HepG2 (cell line): Measurements from ENCODE around the gene MTCL1. TPM values are rescaled to one million over a fixed set of nuclear protein-coding genes. Genes with fewer than 3 reads are reported as not detected.

Experiments
- ATAC-seq: fragments of 200-7000 bp; cut with Tn5 transposase; 3 replicates; pipeline ENCODE4 v1.9.1; 2020; ENCODE audit warnings: mild to moderate bottlenecking, moderate library complexity
- BruUV-seq: library from RNA; stranded (reverse); fragments of 400-500 nt; replicated peaks from 2 replicates; lab custom pipeline; 2021; lab: Mats Ljungman, UMichigan
- CTCF ChIA-PET: fragments of 300-600 bp; formaldehyde crosslinking; extraction: SDS; loops from one replicate; lab custom pipeline; 2021; ENCODE audit warnings: low total read pairs, inconsistent platforms, low intra/inter-chr PET ratio; lab: Yijun Ruan, JAX
- POLR2A ChIA-PET: fragments of 350-600 bp; sonication (Branson Sonifier 250); formaldehyde crosslinking; loops from one replicate; lab custom pipeline; 2020; ENCODE audit warnings: antibody characterized with exemption, inconsistent platforms; lab: Yijun Ruan, JAX
- DNase-seq: peaks from one replicate; pipeline ENCODE4 v3.0.0-alpha.2; 2015; ENCODE audit warnings: low spot score
- FAIRE-seq: peaks from 3 replicates; lab custom pipeline; 2011; peaks lifted over from hg19 to GRCh38; lab: Jason Lieb, UNC
- H2AFZ ChIP-seq: one replicate; pipeline ENCODE4 v1.6.1; 2011; ENCODE audit warnings: low read length, inconsistent platforms
- H3K27ac ChIP-seq: fragments of 300-600 bp; 3 replicates; pipeline ENCODE4 v1.8.0; 2011; ENCODE audit warnings: mixed run types, mild to moderate bottlenecking, mixed read lengths, low read length, inconsistent platforms; ENCODE audit not compliant: insufficient read depth; ENCODE audit errors: extremely low read length
- H3K27me3 ChIP-seq, 2 experiments: fragments of 200-600 bp in 1 of 2; 2 replicates in 1 of 2; 3 replicates in 1 of 2; pipeline versions ENCODE4 v1.6.0 to v1.8.0; 2011; ENCODE audit warnings: low read length in 2 of 2, mild to moderate bottlenecking in 2 of 2, moderate library complexity in 2 of 2, inconsistent platforms in 1 of 2; ENCODE audit not compliant: insufficient read depth in 2 of 2, control insufficient read depth in 1 of 2
- H3K36me3 ChIP-seq, 2 experiments: fragments of 200-600 bp in 1 of 2; replicated peaks in 1 of 2; 2 replicates in 1 of 2; 3 replicates in 1 of 2; pipeline versions ENCODE4 v1.5.1 to v1.8.0; 2011; ENCODE audit warnings: low read length in 2 of 2, inconsistent platforms in 1 of 2; ENCODE audit not compliant: insufficient read depth in 2 of 2, control insufficient read depth in 1 of 2
- H3K4me1 ChIP-seq: 2 replicates; pipeline ENCODE4 v1.5.1; 2012; ENCODE audit warnings: low read length, inconsistent platforms; ENCODE audit not compliant: insufficient read depth
- H3K4me2 ChIP-seq: 2 replicates; pipeline ENCODE4 v1.6.0; 2011; ENCODE audit warnings: low read depth, low read length, inconsistent platforms
- H3K4me3 ChIP-seq, 3 experiments: fragments of 200-600 bp in 1 of 3; sonication (generic), shearing (Covaris generic) in 1 of 3; replicated peaks in 1 of 3; 2 replicates each; pipeline ENCODE4 v1.5.1; 2011 to 2016; ENCODE audit warnings: low read length in 3 of 3, inconsistent platforms in 2 of 3, low read depth in 2 of 3, mild to moderate bottlenecking in 2 of 3, control low read depth in 1 of 3, mixed read lengths in 1 of 3; ENCODE audit not compliant: insufficient read depth in 1 of 3
- H3K79me2 ChIP-seq: one replicate; pipeline ENCODE4 v1.6.1; 2011; ENCODE audit warnings: low read length, inconsistent platforms; ENCODE audit not compliant: insufficient read depth
- H3K9ac ChIP-seq: 2 replicates; pipeline ENCODE4 v1.6.0; 2011; ENCODE audit warnings: mild to moderate bottlenecking, low read depth, low read length, inconsistent platforms; ENCODE audit not compliant: insufficient read depth
- H3K9me3 ChIP-seq: 2 replicates; pipeline ENCODE4 v1.5.1; 2012; ENCODE audit warnings: mild to moderate bottlenecking, low read length
- H4K20me1 ChIP-seq: 2 replicates; pipeline ENCODE4 v1.6.0; 2011; ENCODE audit warnings: inconsistent platforms, mild to moderate bottlenecking, low read length, moderate library complexity; ENCODE audit not compliant: insufficient read depth
- BHLHE40 ChIP-seq: IDR thresholded peaks from 2 replicates; pipeline ENCODE4 v1.6.1; 2011; ENCODE audit warnings: low read length, improper control_type of control experiment
- EP300 ChIP-seq, 3 experiments: sonication (generic) in 1 of 3; formaldehyde crosslinking in 1 of 3; IDR thresholded peaks; 2 replicates each; pipeline versions ENCODE4 v1.5.1 to v1.6.1; 2011 to 2020; ENCODE audit warnings: low read depth in 2 of 3, low read length in 2 of 3, borderline replicate concordance in 1 of 3, improper control_type of control experiment in 1 of 3, mild to moderate bottlenecking in 1 of 3, missing genetic modification reagents in 1 of 3, moderate library complexity in 1 of 3
- GABPB1 ChIP-seq: IDR thresholded peaks from 2 replicates; pipeline ENCODE4 v1.6.1; 2016; ENCODE audit warnings: mild to moderate bottlenecking, missing genetic modification reagents, moderate library complexity, missing compliant biosample characterization
- GZF1 ChIP-seq: sonication (generic); formaldehyde crosslinking; IDR thresholded peaks from 2 replicates; pipeline ENCODE4 v1.5.1; 2020; ENCODE audit warnings: mild to moderate bottlenecking, missing genetic modification reagents
- HDAC1 ChIP-seq: sonication (generic); formaldehyde crosslinking; IDR thresholded peaks from 2 replicates; pipeline ENCODE4 v1.5.1; 2020; ENCODE audit warnings: mild to moderate bottlenecking, missing genetic modification reagents
- KAT7 ChIP-seq: IDR thresholded peaks from 2 replicates; pipeline ENCODE4 v1.6.1; 2018; ENCODE audit warnings: borderline replicate concordance, missing compliant biosample characterization
- KLF6 ChIP-seq: IDR thresholded peaks from 2 replicates; pipeline ENCODE4 v1.8.0; 2016; ENCODE audit warnings: missing biosample characterization, missing genetic modification reagents
- RFX3 ChIP-seq: IDR thresholded peaks from 2 replicates; pipeline ENCODE4 v1.6.1; 2016; ENCODE audit warnings: missing biosample characterization, missing genetic modification reagents
- SNAI1 ChIP-seq: sonication (generic); formaldehyde crosslinking; IDR thresholded peaks from 2 replicates; pipeline ENCODE4 v1.5.0; 2020; ENCODE audit warnings: mild to moderate bottlenecking, missing genetic modification reagents, borderline replicate concordance
- SRF ChIP-seq: IDR thresholded peaks from 2 replicates; pipeline ENCODE4 v1.6.1; 2011; ENCODE audit warnings: mild to moderate bottlenecking, low read depth, low read length, moderate library complexity
- TAF1 ChIP-seq: sonication (generic); formaldehyde crosslinking; IDR thresholded peaks from 2 replicates; pipeline ENCODE4 v1.4.0; 2020; ENCODE audit warnings: missing genetic modification reagents
- ZC3H4 ChIP-seq: sonication (generic); formaldehyde crosslinking; IDR thresholded peaks from 2 replicates; pipeline ENCODE4 v1.4.0; 2020; ENCODE audit warnings: missing genetic modification reagents, borderline replicate concordance
- ZNF142 ChIP-seq: sonication (generic); formaldehyde crosslinking; IDR thresholded peaks from 2 replicates; pipeline ENCODE4 v1.4.0; 2020; ENCODE audit warnings: missing genetic modification reagents
- ZNF496 ChIP-seq: sonication (generic); formaldehyde crosslinking; IDR thresholded peaks from 2 replicates; pipeline ENCODE4 v1.8.1; 2023; ENCODE audit warnings: mild to moderate bottlenecking, moderate library complexity, missing genetic modification reagents; ENCODE audit not compliant: insufficient replicate concordance
- ZNF878 ChIP-seq: sonication (generic); formaldehyde crosslinking; IDR thresholded peaks from 2 replicates; pipeline ENCODE4 v1.8.1; 2023; ENCODE audit warnings: mild to moderate bottlenecking, missing genetic modification reagents, moderate library complexity
- WGBS: methylation state at CpG from one replicate; pipeline ENCODE4 v1.1.6; 2017; ENCODE audit warnings: low lambda C conversion rate; 5-methylcytosine and 5-hydroxymethylcytosine counted together
- in situ Hi-C: cut with HindIII; loops from 2 replicates; pipeline ENCODE4 v1.10.0; 2017; ENCODE audit warnings: low pct_unique_long_range_greater_than_20kb; ENCODE audit not compliant: extremely low pct_ligation_motif_present
- intact Hi-C: fragments of 100-400 bp; cut with micrococcal nuclease; formaldehyde crosslinking; loops from one replicate; pipeline ENCODE4 v1.10.0; 2022; ENCODE audit not compliant: unreplicated experiment
- polyA plus RNA-seq, 8 experiments: library from polyadenylated mRNA; depleted of rRNA in 3 of 8; stranded (reverse) in 7 of 8; unstranded in 1 of 8; fragments of >200 nt; fragmentation: Illumina TruSeq in 4 of 8; extraction: Trizol in 4 of 8; gene quantifications; 2 replicates each; pipeline versions ENCODE4 v1.2.1 to v1.2.3, GENCODE V29; 2011 to 2016; ENCODE audit warnings: low read depth in 4 of 8, missing spikeins in 1 of 8, mixed read lengths in 1 of 8; ENCODE audit not compliant: insufficient read depth in 1 of 8
- total RNA-seq, 5 experiments: library from RNA; depleted of rRNA; stranded (reverse); fragments of >200 nt; fragmentation: Illumina TruSeq; extraction: Trizol; gene quantifications; 2 replicates each; pipeline ENCODE4 v1.2.3, GENCODE V29; 2016; ENCODE audit warnings: low read depth in 1 of 5
- TF ChIP-seq, protein P1 (sequence below), 2 experiments: IDR thresholded peaks; 2 replicates each; pipeline ENCODE4 v1.6.1; 2011 to 2012; ENCODE audit warnings: low read length in 2 of 2, borderline replicate concordance in 1 of 2, low read depth in 1 of 2, mild to moderate bottlenecking in 1 of 2, moderate library complexity in 1 of 2

MTCL1 gene
- total and polyA plus RNA-seq, 2 of the 13 experiments (the other 11 are each of a cell fraction or from before 2014, with no cell fraction given), result 3.1 to 3.2 TPM

GRCh38 chr18:8802017-8802672, 96.8 kb downstream of the MTCL1 start:
- no TSS peak for BruUV-seq
- Histone ChIP-seq H2AFZ (no peak overlapping the region), H3K79me2 (no peaks in the 10 kb centered on the region), H3K4me2 (no peak overlapping the region), H3K27me3 (no peaks in the 10 kb centered on the region), H4K20me1 (no peaks in the 10 kb centered on the region), H3K4me1 (peaks cover 9% of the 10 kb centered on the region), H3K9me3 (no peaks in the 10 kb centered on the region), H3K27ac (no peak overlapping the region), H3K9ac (no peak overlapping the region), H3K4me3 (no peak overlapping the region), H3K36me3 (no peaks in the 10 kb centered on the region; a peak in 1 of 5 replicates)
- ATAC-seq (no peak), DNase-seq (no peak), FAIRE-seq (no peak)
- ChIA-PET CTCF (no interaction called here), POLR2A (no interaction called here)
- intact Hi-C loops (no loop called here), in situ Hi-C loops (no loop called here)
- WGBS, result 84% methylated on average over 5 of the region's 6 CpGs
- TF ChIP-seq SRF (no peak), EP300 (IDR thresholded peaks at IDR 0.05; ENCODE audit: low read depth in 2 of 2, low read length in 2 of 2) (no peak), EP300 (CRISPR knock-in tag; IDR thresholded peaks at IDR 0.05; ENCODE audit: borderline replicate concordance) (no peak), ZC3H4 (no peak), GZF1 (CRISPR knock-in tag) (no peak), ZNF142 (CRISPR knock-in tag) (no peak), ZNF878 (CRISPR knock-in tag) (no peak), RFX3 (CRISPR knock-in tag) (no peak), KAT7 (no peak), GABPB1 (CRISPR knock-in tag) (no peak), SNAI1 (no peak), BHLHE40 (no peak), ZNF496 (CRISPR knock-in tag) (no peak), HDAC1 (no peak), KLF6 (CRISPR knock-in tag) (no peak), TAF1 (CRISPR knock-in tag) (no peak)
- TF ChIP-seq, protein P1, sequence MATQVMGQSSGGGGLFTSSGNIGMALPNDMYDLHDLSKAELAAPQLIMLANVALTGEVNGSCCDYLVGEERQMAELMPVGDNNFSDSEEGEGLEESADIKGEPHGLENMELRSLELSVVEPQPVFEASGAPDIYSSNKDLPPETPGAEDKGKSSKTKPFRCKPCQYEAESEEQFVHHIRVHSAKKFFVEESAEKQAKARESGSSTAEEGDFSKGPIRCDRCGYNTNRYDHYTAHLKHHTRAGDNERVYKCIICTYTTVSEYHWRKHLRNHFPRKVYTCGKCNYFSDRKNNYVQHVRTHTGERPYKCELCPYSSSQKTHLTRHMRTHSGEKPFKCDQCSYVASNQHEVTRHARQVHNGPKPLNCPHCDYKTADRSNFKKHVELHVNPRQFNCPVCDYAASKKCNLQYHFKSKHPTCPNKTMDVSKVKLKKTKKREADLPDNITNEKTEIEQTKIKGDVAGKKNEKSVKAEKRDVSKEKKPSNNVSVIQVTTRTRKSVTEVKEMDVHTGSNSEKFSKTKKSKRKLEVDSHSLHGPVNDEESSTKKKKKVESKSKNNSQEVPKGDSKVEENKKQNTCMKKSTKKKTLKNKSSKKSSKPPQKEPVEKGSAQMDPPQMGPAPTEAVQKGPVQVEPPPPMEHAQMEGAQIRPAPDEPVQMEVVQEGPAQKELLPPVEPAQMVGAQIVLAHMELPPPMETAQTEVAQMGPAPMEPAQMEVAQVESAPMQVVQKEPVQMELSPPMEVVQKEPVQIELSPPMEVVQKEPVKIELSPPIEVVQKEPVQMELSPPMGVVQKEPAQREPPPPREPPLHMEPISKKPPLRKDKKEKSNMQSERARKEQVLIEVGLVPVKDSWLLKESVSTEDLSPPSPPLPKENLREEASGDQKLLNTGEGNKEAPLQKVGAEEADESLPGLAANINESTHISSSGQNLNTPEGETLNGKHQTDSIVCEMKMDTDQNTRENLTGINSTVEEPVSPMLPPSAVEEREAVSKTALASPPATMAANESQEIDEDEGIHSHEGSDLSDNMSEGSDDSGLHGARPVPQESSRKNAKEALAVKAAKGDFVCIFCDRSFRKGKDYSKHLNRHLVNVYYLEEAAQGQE (IDR thresholded peaks at IDR 0.05; ENCODE audit: borderline replicate concordance in 1 of 2, low read depth in 1 of 2, low read length in 2 of 2), result no peak
